Cardiac muscle cell (in vitro differentiated cells and primary cell): Measurements from ENCODE around the gene SZT2. TPM values are rescaled to one million over a fixed set of nuclear protein-coding genes. Genes with fewer than 3 reads are reported as not detected.

ENCODE experiments used
- DNase-seq, 2 donors: peaks; one replicate each; pipeline versions ENCODE4 v3.0.0 to v3.0.0-alpha.2; 2010 to 2017; ENCODE audit warnings: low read depth in 1 of 2, low spot score in 1 of 2
- H3K27ac ChIP-seq: fragments of 200-600 bp; sonication (generic); 2 replicates; pipeline ENCODE4 v1.5.1; 2016
- H3K27me3 ChIP-seq: fragments of 200-600 bp; sonication (generic); 2 replicates; pipeline ENCODE4 v1.6.0; 2016; ENCODE audit warnings: control low read depth
- H3K36me3 ChIP-seq: fragments of 200-600 bp; sonication (generic); 2 replicates; pipeline ENCODE4 v1.5.1; 2016; ENCODE audit warnings: control low read depth
- H3K4me1 ChIP-seq: fragments of 200-600 bp; sonication (generic); 2 replicates; pipeline ENCODE4 v1.8.1; 2017; ENCODE audit warnings: low read depth, mild to moderate bottlenecking, mixed run types
- H3K4me3 ChIP-seq: fragments of 200-600 bp; sonication (generic); 2 replicates; pipeline ENCODE4 v1.5.1; 2016; ENCODE audit warnings: mild to moderate bottlenecking
- H3K9me3 ChIP-seq: fragments of 200-600 bp; sonication (generic); 2 replicates; pipeline ENCODE4 v1.5.1; 2017; ENCODE audit warnings: low read depth, mild to moderate bottlenecking, control low read depth
- CTCF ChIP-seq: IDR thresholded peaks from 2 replicates; pipeline ENCODE4 v1.5.1; 2012; ENCODE audit warnings: low read depth, mild to moderate bottlenecking, low read length
- polyA plus RNA-seq: library from polyadenylated mRNA; unstranded; fragments of >200 nt; fragmentation: Nextera tagmentation; extraction: Ambion mirVana; gene quantifications from 2 replicates; pipeline ENCODE4 v1.2.1, GENCODE V29; 2016
- total RNA-seq: library from RNA; depleted of rRNA; stranded (reverse); fragments of >200 nt; gene quantifications from 2 replicates; pipeline ENCODE4 v1.2.3, GENCODE V29; 2016

The SZT2 gene
- total and polyA plus RNA-seq, 2 experiments from 2014 or later: 11.5 to 28.2 TPM

GRCh38 chr1:43484367-43484766 lies 94.7 kb downstream of the SZT2 start:
- H3K27me3 ChIP-seq: no peaks in the 10 kb centered on the region
- no peaks in the 10 kb centered on the region for H3K9me3 ChIP-seq
- TF ChIP-seq CTCF: no peak
- DNase-seq: no peak
- H3K36me3 ChIP-seq: no peaks in the 10 kb centered on the region
- no peaks in the 10 kb centered on the region for H3K4me1 ChIP-seq
- no peak overlapping the region for H3K27ac ChIP-seq
- H3K4me3 ChIP-seq: no peak overlapping the region

GRCh38 chr1:43488165-43488564 lies 98.5 kb downstream of the SZT2 start:
- H3K4me1 ChIP-seq: no peaks in the 10 kb centered on the region
- H3K27me3 ChIP-seq: no peaks in the 10 kb centered on the region
- H3K4me3 ChIP-seq: no peak overlapping the region
- no peaks in the 10 kb centered on the region for H3K36me3 ChIP-seq
- H3K27ac ChIP-seq: no peak overlapping the region
- no peak for TF ChIP-seq CTCF
- no peak for DNase-seq
- H3K9me3 ChIP-seq: no peaks in the 10 kb centered on the region

- H3K36me3 ChIP-seq: no peaks in the 10 kb centered on the region
- no peak for DNase-seq
- no peak overlapping the region for H3K4me3 ChIP-seq
- no peaks in the 10 kb centered on the region for H3K4me1 ChIP-seq
- no peak for TF ChIP-seq CTCF
- H3K9me3 ChIP-seq: no peaks in the 10 kb centered on the region
- H3K27me3 ChIP-seq: no peaks in the 10 kb centered on the region
- no peak overlapping the region for H3K27ac ChIP-seq
These were observed 101.4 kb downstream of the SZT2 start for GRCh38 chr1:43491061-43491460.

- H3K4me1 ChIP-seq: no peaks in the 10 kb centered on the region
- no peak overlapping the region for H3K27ac ChIP-seq
- peak in 1 of 2 donors; percentile 51 for DNase-seq
- H3K9me3 ChIP-seq: no peaks in the 10 kb centered on the region
- no peak overlapping the region for H3K4me3 ChIP-seq
- no peak for TF ChIP-seq CTCF
- H3K27me3 ChIP-seq: no peaks in the 10 kb centered on the region
- no peaks in the 10 kb centered on the region for H3K36me3 ChIP-seq
These were observed 103.1 kb downstream of the SZT2 start for GRCh38 chr1:43492826-43493225.

GRCh38 chr1:43493661-43494450 lies 104.2 kb downstream of the SZT2 start:
- no peak overlapping the region for H3K27ac ChIP-seq
- peak; percentile 17 to 42 for DNase-seq
- no peaks in the 10 kb centered on the region for H3K9me3 ChIP-seq
- no peak for TF ChIP-seq CTCF
- no peaks in the 10 kb centered on the region for H3K4me1 ChIP-seq
- H3K4me3 ChIP-seq: no peak overlapping the region
- no peaks in the 10 kb centered on the region for H3K36me3 ChIP-seq
- H3K27me3 ChIP-seq: no peaks in the 10 kb centered on the region
